Ishikawa (cell line): ENCODE results near the gene CHD9NB.

Experiments used
- CEBPB ChIP-seq: IDR thresholded peaks from 2 replicates; pipeline ENCODE4 v1.6.1; 2012
- CREB1 ChIP-seq: IDR thresholded peaks from 2 replicates; pipeline ENCODE4 v1.6.1; 2012; ENCODE audit warnings: low read depth
- EP300 ChIP-seq: IDR thresholded peaks from 2 replicates; pipeline ENCODE4 v1.6.1; 2012; ENCODE audit warnings: borderline replicate concordance
- MAX ChIP-seq: IDR thresholded peaks from 2 replicates; pipeline ENCODE4 v1.6.1; 2012
- NFIC ChIP-seq: IDR thresholded peaks from 2 replicates; pipeline ENCODE4 v1.6.1; 2012
- RAD21 ChIP-seq: IDR thresholded peaks from 2 replicates; pipeline ENCODE4 v1.6.1; 2012; ENCODE audit warnings: low read depth
- TAF1 ChIP-seq: IDR thresholded peaks from 2 replicates; pipeline ENCODE4 v1.6.1; 2012; ENCODE audit warnings: low read depth, mild to moderate bottlenecking
- TEAD4 ChIP-seq: IDR thresholded peaks from 2 replicates; pipeline ENCODE4 v1.6.1; 2012
- YY1 ChIP-seq: IDR thresholded peaks from 2 replicates; pipeline ENCODE4 v1.6.1; 2012; ENCODE audit warnings: low read depth
- ZBTB7A ChIP-seq: IDR thresholded peaks from 2 replicates; pipeline ENCODE4 v1.6.1; 2012; ENCODE audit warnings: low read depth
- TF ChIP-seq, protein P1 (sequence below): IDR thresholded peaks from 2 replicates; pipeline ENCODE4 v1.6.1; 2012; ENCODE audit warnings: low read depth, mild to moderate bottlenecking

- TF ChIP-seq MAX: no peak
- no peak for TF ChIP-seq TEAD4
- TF ChIP-seq CREB1: no peak
- TF ChIP-seq YY1: no peak
- TF ChIP-seq ZBTB7A: no peak
- no peak for TF ChIP-seq EP300
- TF ChIP-seq, protein P1, sequence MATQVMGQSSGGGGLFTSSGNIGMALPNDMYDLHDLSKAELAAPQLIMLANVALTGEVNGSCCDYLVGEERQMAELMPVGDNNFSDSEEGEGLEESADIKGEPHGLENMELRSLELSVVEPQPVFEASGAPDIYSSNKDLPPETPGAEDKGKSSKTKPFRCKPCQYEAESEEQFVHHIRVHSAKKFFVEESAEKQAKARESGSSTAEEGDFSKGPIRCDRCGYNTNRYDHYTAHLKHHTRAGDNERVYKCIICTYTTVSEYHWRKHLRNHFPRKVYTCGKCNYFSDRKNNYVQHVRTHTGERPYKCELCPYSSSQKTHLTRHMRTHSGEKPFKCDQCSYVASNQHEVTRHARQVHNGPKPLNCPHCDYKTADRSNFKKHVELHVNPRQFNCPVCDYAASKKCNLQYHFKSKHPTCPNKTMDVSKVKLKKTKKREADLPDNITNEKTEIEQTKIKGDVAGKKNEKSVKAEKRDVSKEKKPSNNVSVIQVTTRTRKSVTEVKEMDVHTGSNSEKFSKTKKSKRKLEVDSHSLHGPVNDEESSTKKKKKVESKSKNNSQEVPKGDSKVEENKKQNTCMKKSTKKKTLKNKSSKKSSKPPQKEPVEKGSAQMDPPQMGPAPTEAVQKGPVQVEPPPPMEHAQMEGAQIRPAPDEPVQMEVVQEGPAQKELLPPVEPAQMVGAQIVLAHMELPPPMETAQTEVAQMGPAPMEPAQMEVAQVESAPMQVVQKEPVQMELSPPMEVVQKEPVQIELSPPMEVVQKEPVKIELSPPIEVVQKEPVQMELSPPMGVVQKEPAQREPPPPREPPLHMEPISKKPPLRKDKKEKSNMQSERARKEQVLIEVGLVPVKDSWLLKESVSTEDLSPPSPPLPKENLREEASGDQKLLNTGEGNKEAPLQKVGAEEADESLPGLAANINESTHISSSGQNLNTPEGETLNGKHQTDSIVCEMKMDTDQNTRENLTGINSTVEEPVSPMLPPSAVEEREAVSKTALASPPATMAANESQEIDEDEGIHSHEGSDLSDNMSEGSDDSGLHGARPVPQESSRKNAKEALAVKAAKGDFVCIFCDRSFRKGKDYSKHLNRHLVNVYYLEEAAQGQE: no peak
- no peak for TF ChIP-seq NFIC
- TF ChIP-seq RAD21: no peak
- no peak for TF ChIP-seq CEBPB
- no peak for TF ChIP-seq TAF1
Observed at GRCh38 chr16:53092284-53092683, 39.6 kb upstream of the CHD9NB start.
